Measurements from ENCODE around the gene JDP2. TPM values are rescaled to one million over a fixed set of nuclear protein-coding genes. Genes with fewer than 3 reads are reported as not detected.

Gene JDP2
- total and polyA plus RNA-seq, 2 experiments from 2014 or later, result 12.5 to 22.0 TPM

DNA sequence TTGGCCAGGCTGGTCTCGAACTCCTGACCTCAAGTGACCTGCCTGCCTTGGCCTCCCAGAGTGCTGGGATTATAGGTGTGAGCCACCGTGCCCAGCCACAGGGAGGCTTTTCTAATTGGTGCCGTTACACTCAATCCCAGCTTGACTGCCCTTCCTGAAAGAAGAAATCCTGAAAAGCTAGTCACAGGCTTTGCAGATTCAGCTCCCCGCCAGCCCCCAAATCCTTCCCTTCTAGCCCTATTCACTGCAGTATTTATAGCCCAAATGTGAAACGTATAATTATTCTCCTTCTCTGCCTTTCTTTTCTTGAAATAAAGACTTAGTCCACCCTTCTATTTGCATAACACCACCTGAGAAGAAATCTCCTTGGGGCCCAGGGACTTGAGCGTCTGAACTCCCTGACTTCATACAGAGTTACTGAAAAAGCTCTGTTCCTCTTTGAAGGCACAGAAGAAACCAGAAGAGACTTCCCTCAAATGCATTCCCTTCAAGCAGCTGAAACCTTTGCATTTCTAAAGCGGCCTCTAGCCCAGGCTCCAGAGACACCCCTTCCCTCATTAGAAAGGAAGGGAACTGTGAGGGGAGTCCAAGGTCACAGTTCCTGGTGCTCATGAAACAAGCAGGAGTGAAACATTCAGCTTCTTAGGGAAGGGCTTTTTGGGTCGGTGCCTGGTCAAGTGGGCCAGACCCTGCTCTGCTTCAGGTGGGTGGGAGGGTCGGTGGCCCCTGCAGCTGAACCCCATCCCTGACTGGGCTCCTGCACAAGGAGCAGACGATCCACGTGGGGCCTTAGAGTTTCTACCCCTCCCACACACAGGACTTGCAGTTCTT, 52.2 kb downstream of the JDP2 start:
- Histone ChIP-seq H3K36me3 (no peaks in the 10 kb centered on the region), H3K27ac (peak overlapping the region; percentile 4), H3K4me1 (ENCODE audit: low read depth) (peaks cover 8% of the 10 kb centered on the region), H3K4me3 (no peak overlapping the region), H3K27me3 (no peaks in the 10 kb centered on the region), H3K9me3 (ENCODE audit: low read depth) (no peaks in the 10 kb centered on the region)
- no peak for DNase-seq (ENCODE audit: low read depth in 1 of 2, low spot score in 1 of 2)
- no peak for TF ChIP-seq CTCF (IDR thresholded peaks at IDR 0.05; ENCODE audit: low read depth, low read length)

DNA sequence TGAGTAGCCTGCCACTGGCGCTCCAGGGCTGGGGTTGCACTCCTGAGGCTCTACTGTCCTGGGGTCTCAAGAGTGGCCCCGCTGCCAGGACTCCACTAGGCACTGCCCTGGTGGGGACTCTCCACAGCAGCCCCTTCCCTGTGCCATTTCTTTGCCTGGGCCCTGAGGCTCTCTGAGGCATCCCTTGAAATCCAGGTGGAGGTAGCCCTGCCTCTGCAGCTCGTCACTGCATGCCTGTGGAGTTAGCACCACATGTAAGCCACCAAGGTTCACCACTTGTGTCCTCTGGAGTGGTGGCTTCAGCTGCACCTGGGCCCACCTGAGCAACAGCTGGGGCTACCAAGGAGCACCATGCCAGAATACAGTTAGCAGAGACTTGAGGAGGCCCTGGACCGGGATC, 54.5 kb downstream of the JDP2 start:
- H3K4me1 ChIP-seq (ENCODE audit: low read depth), result peaks cover 8% of the 10 kb centered on the region
- H3K27ac ChIP-seq, result no peak overlapping the region
- no peak overlapping the region for H3K4me3 ChIP-seq
- no peaks in the 10 kb centered on the region for H3K36me3 ChIP-seq
- no peaks in the 10 kb centered on the region for H3K9me3 ChIP-seq (ENCODE audit: low read depth)
- TF ChIP-seq CTCF (IDR thresholded peaks at IDR 0.05; ENCODE audit: low read depth, low read length), result no peak
- DNase-seq (ENCODE audit: low read depth in 1 of 2, low spot score in 1 of 2), result no peak
- no peaks in the 10 kb centered on the region for H3K27me3 ChIP-seq

- TF ChIP-seq CTCF (IDR thresholded peaks at IDR 0.05; ENCODE audit: low read depth, low read length), result no peak
- Histone ChIP-seq H3K27me3 (no peaks in the 10 kb centered on the region), H3K4me1 (ENCODE audit: low read depth) (peaks cover 7% of the 10 kb centered on the region), H3K4me3 (no peak overlapping the region), H3K36me3 (no peaks in the 10 kb centered on the region), H3K9me3 (ENCODE audit: low read depth) (no peaks in the 10 kb centered on the region), H3K27ac (no peak overlapping the region)
- no peak for DNase-seq (ENCODE audit: low read depth in 1 of 2, low spot score in 1 of 2)
Observed at GRCh38 chr14:75484711-75485429, 57.0 kb downstream of the JDP2 start.

GRCh38 chr14:75486318-75486717, 58.5 kb downstream of the JDP2 start:
- H3K4me3 ChIP-seq, result no peak overlapping the region
- H3K9me3 ChIP-seq (ENCODE audit: low read depth), result no peaks in the 10 kb centered on the region
- no peak for DNase-seq (ENCODE audit: low read depth in 1 of 2, low spot score in 1 of 2)
- TF ChIP-seq CTCF (IDR thresholded peaks at IDR 0.05; ENCODE audit: low read depth, low read length), result no peak
- H3K27me3 ChIP-seq, result no peaks in the 10 kb centered on the region
- no peaks in the 10 kb centered on the region for H3K4me1 ChIP-seq (ENCODE audit: low read depth)
- no peak overlapping the region for H3K27ac ChIP-seq
- no peaks in the 10 kb centered on the region for H3K36me3 ChIP-seq

DNA sequence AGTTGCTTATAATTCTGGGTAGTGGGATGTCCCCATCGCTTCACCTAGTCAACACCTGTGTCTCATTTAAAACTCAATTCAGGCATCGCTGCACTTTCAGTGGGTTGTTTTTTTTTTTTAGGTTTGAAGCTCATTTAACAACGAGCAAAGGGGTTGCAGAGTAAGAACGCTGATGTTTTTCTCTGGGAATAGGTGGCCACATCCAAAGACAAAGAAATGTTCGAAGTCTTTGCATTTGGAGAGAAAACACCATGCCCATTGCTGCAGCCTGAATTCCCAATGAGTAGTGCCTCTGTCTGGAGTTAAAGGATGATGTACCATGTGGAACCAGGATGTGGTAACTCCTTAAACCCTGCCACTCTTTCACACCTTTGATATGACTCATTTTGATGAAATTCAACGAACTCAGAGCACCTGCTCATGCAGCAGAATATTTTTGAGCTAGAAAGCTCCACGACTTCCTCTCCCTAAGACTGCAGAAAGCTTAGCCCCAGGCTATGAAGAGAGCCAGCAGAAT, 59.4 kb downstream of the JDP2 start:
- no peak overlapping the region for H3K4me3 ChIP-seq
- H3K9me3 ChIP-seq (ENCODE audit: low read depth), result no peaks in the 10 kb centered on the region
- no peak for TF ChIP-seq CTCF (IDR thresholded peaks at IDR 0.05; ENCODE audit: low read depth, low read length)
- no peaks in the 10 kb centered on the region for H3K4me1 ChIP-seq (ENCODE audit: low read depth)
- no peaks in the 10 kb centered on the region for H3K36me3 ChIP-seq
- H3K27ac ChIP-seq, result no peak overlapping the region
- DNase-seq (ENCODE audit: low read depth in 1 of 2, low spot score in 1 of 2), result no peak
- no peaks in the 10 kb centered on the region for H3K27me3 ChIP-seq
